Right lung (tissue), 5 donors: ENCODE data around the gene GSTA1. TPM values are rescaled to one million over a fixed set of nuclear protein-coding genes. Genes with fewer than 3 reads are reported as not detected.
"Not testable (repeated sequence)": the region's sequence is repeated elsewhere in the genome, so short reads cannot be mapped to it uniquely, and the experiment has no call there.

Experiments
- DNase-seq, 2 donors: peaks; one replicate each; pipeline ENCODE4 v3.0.0-alpha.2; 2013
- polyA plus RNA-seq, 5 donors: library from polyadenylated mRNA; unstranded; fragments of 120-200 nt; gene quantifications; one replicate each; pipeline versions ENCODE4 v1.2.1 to v1.2.3, GENCODE V29; 2013; ENCODE audit warnings: inconsistent platforms in 1 of 5, low replicate concordance in 1 of 5; ENCODE audit not compliant: insufficient read length in 5 of 5, insufficient read depth in 1 of 5

GSTA1 gene
- polyA plus RNA-seq, 5 donors = 1.6 to 9.3 (median 3.7) TPM

DNA sequence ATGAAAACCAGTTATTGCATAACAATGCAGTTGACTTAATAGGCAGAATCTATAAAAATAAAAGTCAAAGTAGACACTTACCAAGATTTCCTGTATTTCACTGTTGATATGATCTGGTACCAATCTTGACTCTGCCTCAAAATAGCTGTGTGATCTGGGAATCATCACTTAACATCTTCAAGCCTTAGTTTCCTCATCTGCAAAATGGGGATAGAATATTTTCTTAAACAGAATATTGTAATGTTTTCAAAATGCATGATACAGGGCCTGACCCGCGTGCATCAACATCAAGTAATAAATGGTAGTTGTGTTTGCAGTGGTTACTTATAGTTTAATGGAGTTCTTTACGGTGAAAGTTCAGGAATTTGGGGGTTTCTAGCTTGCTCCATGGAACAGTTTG, 10.9 kb upstream of the GSTA1 start:
- DNase-seq = not testable (repeated sequence)

DNA sequence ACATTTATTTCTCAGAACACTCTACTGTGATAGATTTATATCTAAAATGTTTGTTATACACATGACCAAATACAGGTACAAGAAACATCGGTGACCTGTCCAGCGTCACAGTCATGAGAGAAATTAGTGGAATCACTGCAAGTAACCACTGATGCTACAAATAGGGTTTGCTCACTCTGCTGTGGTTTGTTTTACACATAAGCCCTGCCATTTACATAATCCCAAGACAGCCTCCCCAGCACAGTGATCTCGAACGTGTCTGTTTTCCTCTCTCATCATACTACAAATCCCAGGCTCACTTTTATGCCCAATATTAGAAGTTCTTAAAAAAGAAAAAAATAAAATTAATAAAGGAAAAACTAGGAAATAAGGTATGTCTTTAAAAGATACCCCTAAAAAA, 6.2 kb upstream of the GSTA1 start:
- DNase-seq = not testable (repeated sequence)

DNA sequence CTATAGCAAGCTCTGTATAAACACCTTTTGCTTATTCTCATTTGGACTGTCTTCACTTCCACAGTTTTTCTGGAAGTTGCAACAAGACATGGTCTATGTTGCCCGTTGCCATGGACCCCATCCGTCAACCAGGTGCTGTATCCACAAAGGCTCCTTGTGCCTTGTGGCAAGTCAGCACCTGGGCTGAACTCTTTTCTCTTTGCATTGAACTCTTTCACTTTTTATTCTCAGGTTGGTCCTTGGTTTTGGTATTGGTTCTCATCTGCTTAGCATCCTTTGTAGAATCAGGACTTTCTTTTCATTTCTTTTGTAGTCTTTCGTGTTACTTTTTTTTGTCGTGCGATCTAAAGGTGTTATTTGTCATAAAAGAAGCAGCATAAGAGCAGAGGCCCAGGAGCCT, 5.0 kb upstream of the GSTA1 start:
- DNase-seq = no peak

DNA sequence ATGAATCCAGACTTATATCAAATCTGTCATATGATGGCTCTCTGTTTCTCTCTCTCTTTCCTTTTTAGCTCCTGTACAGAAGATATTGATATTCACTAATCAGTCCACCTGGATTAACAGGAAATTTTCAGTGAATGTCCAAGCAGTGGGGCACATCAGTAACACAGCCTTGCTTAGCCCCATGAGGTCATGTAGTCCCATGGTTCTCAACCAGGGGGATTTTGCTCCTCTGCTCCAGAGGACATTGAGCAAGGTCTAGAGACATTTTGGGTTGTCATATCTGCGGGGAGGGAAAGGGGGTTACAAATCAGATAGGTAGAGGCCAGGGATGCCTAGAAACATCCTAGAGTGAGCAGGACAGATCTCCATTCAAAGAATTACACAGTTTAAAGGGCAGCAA, 810 bp downstream of the GSTA1 start:
- DNase-seq = no peak

DNA sequence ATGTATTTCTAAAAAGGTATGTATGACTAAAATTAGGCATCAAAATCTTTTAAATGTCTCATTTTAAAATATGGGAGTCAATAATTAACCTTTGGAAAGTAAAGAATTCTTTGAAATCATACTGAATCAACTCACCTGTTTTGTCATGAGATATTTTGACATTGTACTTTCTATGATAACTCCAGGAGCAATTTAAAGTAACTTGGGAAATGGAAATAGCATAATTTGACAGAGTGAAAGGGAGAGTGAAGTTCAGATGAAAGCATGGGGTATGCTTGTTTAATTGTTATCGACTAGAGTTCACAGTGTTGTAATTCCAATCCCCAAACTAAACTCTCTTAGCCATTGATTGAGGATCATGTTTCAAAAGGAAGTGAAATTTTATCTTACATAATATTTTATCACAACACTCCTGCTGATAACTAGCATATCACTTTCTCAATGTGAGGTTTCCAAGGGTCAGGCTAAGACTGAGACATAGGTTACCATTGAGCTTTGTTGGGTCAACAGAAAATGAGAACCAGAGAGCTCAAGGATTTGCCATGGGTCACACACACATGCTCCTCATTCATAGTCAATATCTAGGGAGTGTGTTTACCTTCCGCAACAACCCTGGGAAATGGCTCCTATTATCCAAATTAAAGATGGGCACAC, 2.3 kb downstream of the GSTA1 start:
- DNase-seq = no peak

DNA sequence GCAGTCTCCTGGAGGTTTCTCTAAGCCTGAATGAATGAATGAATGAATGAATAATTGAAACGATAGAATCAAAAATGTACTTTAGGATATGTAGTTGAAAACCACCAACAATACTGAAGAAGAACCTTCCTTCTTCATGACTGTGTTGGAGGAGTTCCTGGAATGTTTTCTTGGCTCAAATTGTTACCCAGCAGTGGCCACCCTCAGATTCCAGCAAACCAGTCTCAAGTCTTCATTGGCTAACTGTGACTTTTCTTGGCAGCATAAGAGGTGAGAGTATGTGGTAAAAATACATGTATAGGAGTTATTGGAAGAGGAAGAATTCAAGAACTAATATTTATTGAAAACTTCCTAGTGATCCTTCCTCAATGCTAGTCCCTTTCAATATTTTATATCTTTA, 4.3 kb downstream of the GSTA1 start:
- DNase-seq = not testable (repeated sequence)

DNA sequence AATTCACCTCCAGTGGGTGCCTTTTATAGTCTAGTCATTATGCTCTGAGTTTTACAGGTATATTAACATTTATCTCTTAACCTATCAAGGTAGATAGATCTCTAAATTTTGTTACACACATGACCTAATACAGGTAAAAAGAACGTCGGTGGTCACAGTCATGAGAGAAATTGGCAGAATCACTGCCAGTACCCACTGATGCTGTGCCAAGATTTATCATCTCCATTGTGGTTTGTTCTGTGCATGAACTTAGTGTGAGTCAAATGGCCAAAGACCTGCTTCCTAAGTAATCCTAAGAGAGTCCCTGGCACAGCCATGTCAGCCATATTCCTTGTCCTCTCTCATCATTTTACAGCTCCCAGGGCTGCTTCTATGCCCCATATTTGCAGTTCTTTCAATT, 9.2 kb downstream of the GSTA1 start:
- not testable (repeated sequence) for DNase-seq

DNA sequence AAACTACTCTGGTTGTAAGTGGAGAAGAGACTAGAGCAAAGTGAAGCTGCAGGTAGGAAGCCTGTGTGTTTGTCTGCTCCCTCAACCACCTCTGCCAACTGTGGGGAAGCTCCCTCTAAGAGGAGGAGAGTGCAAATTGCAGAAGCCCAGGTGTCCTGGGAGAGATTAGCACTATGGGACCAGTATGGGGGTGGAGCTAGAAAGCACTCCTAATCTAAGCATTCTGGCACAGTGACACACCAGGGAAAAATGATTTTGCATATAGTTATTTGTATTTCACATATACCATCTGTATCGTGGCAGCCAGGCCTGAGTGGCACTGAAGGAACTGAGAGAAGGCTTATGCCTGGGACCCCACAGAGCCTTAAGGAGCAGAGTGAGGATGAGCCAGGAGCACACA, 12.8 kb downstream of the GSTA1 start:
- no peak for DNase-seq

DNA sequence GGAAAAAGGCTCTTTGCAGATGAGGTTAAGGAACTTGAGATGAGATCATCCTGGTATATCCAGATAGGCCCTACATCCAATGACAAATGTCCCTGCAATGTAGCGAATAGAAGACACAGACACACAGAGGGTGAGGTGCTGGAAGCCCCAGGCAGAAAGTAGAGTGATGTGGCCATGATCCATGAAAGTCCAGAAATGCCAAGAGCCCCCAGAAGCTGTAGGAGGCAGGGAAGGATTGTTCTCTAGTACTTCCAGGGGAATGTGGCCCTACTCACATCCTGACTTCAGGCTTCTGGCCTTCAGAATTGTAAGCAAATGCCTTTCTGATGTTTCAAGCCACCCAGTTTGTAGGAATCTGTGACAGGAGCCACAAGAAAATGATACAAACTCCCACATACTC, 14.0 kb downstream of the GSTA1 start:
- not testable (repeated sequence) for DNase-seq

DNA sequence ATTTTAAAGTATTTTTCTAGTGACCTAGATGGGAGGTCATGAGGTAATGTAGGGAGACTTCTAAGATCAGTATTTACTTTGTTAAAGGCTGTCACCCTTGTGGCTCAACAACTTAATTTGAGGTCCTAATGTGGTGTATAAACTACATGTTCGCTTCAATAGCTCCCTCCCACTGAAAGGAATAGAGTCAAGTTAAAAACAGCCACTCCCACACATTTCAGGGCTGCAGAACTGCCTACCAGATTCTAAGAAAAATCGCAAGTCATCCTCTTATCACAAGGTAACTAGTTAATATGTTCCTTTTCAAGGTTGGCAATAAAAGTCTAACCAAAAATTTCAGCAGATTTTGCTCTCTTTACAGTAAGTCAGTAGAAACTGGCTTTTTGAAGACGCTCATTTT, 15.1 kb downstream of the GSTA1 start:
- no peak for DNase-seq

DNA sequence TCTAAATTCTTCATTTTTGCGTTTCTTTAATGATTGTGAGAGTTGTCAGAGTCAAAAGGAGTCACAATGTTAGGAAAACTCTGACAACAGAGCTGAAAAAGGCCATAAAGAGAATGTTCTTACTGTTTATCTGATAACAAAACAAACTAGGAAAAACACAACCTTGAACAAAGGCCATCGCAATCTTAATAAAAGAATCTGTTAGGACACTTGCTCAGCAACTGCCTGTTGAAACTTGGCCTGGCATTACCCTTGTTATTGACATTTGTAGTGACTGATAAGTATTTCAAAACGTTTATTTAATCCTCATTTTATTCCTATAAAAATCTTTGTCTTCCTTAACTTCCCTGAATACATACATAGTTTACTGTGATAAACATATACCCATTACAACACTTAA, 15.7 kb downstream of the GSTA1 start:
- DNase-seq = no peak

DNA sequence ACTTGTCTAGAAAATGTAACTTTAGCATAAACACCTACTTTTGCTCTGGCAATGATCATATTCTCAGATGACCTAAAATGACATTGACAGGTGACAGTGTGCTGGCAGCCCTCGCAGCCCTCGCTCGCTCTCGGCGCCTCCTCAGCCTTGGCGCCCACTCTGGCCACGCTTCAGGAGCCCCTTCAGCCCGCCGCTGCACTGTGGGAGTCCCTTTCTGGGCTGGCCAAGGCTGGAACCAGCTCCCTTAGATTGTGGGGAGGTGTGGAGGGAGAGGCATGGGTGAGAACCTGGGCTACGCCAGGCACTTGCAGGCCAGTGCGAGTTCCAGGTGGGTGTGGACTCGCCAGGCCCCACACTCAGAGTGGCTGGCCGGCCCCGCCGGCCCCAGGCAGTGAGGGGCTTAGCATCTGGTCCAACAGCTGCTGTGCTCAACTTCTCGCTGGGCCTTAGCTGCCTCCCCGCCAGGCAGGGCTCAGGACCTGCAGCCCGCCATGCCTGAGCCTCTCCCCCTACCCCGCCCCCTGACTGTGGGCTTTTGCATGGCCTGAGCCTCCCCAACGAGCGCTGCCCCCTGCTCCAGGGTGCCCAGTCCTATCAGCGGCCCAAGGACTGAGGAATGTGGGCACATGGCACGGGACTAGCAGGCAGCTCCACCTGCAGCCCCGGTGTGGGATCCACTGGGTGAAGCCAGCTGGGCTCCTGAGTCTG, 17.2 kb downstream of the GSTA1 start:
- no peak for DNase-seq

DNA sequence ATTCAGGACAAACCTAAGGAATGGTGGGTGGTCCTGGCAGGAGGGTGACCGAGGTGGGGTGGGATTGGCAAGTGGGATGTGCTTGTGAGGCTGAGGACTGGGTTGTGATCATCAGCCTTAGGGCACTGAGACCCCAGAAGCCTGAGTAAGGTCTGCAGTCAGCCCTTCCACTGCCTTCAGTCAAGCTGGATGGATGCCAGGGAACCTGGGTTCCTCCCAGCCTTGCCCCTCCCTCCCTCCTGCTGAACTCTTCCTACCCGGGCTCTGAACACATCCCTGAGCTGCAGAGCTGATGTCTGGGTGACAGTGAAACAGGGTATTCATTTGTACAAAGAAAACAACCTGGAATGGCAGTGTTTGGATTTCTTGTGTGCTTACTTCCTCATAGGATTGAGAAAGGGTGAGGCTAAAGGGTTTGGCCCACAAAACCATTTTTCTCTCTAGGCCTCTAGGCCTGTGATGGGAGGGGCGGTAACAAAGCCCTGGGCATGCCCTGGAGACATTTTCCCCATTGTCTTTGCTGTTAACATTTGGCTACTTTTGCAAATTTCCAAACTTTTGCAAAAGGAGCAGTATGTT, 20.8 kb downstream of the GSTA1 start:
- DNase-seq = not testable (repeated sequence)

DNA sequence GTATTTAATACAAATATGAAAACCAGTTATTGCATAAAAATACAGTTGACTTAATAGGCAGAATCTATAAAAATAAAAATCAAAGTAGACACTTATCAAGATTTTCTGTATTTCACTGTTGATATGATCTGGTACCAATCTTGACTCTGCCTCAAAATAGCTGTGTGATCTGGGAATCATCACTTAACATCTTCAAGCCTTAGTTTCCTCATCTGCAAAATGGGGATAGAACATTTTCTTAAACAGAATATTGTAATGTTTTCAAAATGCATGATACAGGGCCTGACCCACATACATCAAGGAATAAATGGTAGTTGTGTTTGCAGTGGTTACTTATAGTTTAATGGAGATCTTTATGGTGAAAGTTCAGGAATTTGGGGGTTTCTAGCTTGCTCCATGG, 21.4 kb downstream of the GSTA1 start:
- not testable (repeated sequence) for DNase-seq

DNA sequence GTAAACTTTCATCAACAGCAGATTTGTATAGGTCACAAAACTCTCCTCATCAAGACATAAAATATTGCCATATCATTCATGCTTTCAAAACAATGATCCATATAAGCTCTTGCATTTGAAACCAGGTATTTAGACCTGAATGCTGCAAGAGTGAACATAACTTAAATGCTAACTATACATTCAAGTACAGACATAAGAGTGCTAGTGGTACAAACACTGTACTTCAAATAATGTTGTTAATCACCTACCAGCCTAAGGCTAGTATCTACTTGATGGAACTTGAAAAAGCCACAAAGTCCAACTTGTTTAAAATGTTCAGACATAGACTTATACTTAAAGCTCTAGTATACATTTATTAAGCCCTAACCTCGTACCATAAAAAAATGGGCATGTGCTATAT, 24.4 kb downstream of the GSTA1 start:
- DNase-seq = no peak

DNA sequence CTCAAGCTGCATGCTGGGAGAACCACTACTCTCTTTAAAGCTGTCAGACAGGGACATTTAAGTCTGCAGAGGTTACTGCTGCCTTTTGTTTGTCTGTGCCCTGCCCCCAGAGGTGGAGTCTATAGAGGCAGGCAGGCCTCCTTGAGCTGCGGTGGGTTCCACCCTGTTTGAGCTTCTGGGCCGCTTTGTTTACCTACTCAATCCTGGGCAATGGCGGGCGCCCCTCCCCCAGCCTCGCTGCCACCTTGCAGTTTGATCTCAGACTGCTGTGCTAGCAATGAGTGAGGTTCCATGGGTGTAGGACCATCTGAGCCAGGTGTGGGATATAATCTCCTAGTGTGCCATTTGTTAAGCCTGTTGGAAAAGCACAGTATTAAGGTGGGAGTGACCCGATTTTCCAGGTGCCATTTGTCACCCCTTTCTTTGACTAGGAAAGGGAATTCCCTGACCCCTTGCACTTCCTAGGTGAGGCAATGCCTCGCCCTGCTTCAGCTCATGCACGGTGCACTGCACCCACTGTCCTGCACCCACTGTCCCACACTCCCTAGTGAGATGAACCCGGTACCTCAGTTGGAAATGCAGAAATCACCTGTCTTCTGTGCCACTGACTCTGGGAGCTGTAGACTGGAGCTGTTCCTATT, 26.8 kb downstream of the GSTA1 start:
- DNase-seq = not testable (repeated sequence)

DNA sequence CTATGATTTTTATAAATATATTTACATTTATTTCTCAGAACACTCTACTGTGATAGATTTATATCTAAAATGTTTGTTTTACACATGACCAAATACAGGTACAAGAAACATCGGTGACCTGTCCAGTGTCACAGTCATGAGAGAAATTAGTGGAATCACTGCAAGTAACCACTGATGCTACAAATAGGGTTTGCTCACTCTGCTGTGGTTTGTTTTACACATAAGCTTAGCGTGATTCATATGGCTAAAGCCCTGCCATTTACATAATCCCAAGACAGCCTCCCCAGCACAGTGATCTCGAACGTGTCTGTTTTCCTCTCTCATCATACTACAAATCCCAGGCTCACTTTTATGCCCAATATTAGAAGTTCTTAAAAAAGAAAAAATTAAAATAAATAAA, 34.2 kb downstream of the GSTA1 start:
- not testable (repeated sequence) for DNase-seq

DNA sequence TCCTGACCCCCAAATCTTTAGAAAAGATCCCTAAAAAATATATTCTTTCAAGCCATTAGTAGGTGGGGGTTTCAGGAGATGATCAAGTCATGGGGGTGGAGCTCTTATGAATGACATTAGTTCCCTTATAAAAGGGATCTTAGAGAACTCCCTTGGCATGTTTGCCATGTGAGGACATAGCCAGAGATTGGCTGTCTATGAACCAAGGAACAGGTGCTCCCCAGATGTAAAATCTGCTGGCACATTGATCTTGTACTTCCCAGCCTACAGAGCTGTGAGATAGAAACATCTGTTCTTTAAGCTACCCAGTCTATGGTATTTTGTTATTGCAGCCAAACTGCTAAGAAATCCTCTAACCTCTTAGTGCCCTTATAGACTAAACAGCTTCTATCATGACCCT, 36.0 kb downstream of the GSTA1 start:
- not testable (repeated sequence) for DNase-seq

DNA sequence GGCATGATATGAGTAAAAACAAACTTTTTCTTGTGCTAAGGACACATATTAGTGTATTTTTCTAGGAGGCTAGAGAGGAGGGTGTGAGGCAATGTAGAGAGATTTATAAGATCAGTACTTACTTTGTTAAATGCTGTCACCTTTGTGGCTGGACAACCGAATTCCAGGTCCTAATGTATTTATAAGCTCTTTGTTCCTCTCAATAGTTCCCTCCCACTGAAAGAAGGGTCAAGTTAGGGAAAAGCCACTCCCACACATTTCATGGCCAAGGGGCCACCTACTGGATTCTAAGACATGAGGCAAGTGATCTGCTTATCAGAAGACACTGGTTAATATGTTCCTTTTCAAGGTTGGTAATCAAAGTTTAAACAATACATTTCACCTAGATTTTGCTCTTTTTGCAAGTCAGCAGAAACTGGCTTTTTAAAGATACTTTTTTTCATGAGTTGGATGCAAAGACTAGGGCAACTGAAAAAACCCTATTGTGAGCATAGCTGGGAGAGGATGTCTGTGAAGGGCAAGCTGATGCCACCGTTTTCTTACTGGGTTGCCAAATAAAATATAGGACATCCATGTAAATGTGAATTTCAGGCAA, 40.2 kb downstream of the GSTA1 start, which contains the start of gene GSTA2:
Gene GSTA2, minus strand, starts transcription at position 154 of the 595 bp plus-strand sequence. CDS start 5,528 bp downstream, outside the sequence.
- DNase-seq = not testable (repeated sequence)

DNA sequence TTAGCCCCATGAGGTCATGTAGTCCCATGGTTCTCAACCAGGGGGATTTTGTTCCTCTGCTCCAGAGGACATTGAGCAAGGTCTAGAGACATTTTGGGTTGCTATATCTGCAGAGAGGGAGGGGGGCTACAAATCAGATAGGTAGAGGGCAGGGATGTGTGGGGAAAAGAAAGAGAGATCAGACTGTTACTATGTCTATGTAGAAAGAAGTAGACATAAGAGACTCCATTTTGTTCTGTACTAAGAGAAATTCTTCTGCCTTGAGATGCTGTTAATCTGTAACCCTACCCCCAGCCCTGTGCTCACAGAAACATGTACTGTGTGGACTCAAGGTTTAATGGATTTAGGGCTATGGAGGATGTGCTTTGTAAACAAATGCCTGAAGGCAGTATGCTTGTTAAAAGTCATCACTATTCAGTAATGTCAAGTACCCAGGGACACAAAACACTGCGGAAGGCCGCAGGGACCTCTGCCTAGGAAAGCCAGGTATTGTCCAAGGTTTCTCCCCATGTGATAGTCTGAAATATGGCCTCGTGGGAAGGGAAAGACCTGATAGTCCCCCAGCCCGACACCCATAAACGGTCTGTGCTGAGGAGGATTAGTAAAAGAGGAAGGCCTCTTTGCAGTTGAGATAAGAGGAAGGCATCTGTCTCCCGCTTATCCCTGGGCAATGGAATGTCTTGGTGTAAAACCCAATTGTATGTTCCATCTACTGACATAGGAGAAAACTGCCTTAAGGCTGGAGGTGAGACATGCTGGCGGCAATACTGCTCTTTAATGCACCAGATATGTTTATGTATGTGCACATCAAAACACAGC, 41.7 kb downstream of the GSTA1 start:
- DNase-seq = not testable (repeated sequence)

DNA sequence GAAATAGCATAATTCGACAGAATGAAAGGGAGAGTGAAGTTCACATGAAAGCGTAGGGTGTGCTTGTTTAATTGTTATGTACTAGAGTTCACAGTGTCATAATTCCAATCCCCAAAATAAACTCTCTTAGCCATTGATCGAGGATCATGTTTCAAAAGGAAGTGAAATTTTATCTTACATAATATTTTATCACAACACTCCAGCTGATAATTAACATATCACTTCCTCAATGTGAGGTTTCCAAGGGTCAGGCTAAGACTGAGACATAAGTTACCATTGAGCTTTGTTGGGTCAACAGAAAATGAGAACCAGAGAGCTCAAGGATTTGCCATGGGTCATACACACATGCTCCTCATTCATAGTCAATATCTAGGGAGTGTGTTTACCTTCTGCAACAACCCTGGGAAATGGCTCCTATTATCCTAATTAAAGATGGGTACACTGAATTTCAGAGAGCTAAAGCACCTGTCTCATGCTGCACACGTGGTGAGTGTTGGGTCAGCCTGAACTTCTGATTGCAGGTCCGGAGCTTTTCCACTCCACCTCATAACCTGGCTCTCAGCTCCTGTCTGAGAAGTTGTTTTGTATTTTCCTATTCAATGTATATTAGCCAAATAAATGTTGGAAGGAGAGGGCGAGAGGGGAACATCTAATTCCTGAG, 43.4 kb downstream of the GSTA1 start:
- DNase-seq = no peak
